IPS DF 4.7 (cell line): ENCODE measurements around the gene CDH3.

Experiments used
- DNase-seq: peaks from one replicate; pipeline ENCODE4 v3.0.0-alpha.2; 2013; ENCODE audit warnings: low spot score; ENCODE audit errors: extremely low read depth

Gene CDH3

GRCh38 chr16:68651136-68651535 lies 6.0 kb downstream of the CDH3 start:
- no peak for DNase-seq

- DNase-seq, result no peak
These were observed 7.5 kb downstream of the CDH3 start for GRCh38 chr16:68652659-68653058.

- DNase-seq, result no peak
These were observed 10.7 kb downstream of the CDH3 start for GRCh38 chr16:68655806-68656205.

GRCh38 chr16:68656751-68657150 lies 11.6 kb downstream of the CDH3 start:
- DNase-seq, result no peak

GRCh38 chr16:68658341-68658973 lies 13.3 kb downstream of the CDH3 start:
- no peak for DNase-seq

GRCh38 chr16:68658974-68659360 lies 13.9 kb downstream of the CDH3 start:
- no peak for DNase-seq

GRCh38 chr16:68659412-68660358 lies 14.6 kb downstream of the CDH3 start:
- DNase-seq, result no peak

GRCh38 chr16:68660359-68660795 lies 15.3 kb downstream of the CDH3 start:
- no peak for DNase-seq

- DNase-seq, result no peak
These were observed 16.9 kb downstream of the CDH3 start for GRCh38 chr16:68662035-68662434.

- DNase-seq, result no peak
These were observed 19.2 kb downstream of the CDH3 start for GRCh38 chr16:68664297-68664696.

- DNase-seq, result no peak
These were observed 20.4 kb downstream of the CDH3 start for GRCh38 chr16:68665501-68665900.

- DNase-seq, result no peak
These were observed 23.2 kb downstream of the CDH3 start for GRCh38 chr16:68668266-68668665.

GRCh38 chr16:68676113-68676860 lies 31.2 kb downstream of the CDH3 start:
- no peak for DNase-seq

GRCh38 chr16:68681038-68681437 lies 35.9 kb downstream of the CDH3 start:
- DNase-seq, result no peak

- no peak for DNase-seq
These were observed 40.8 kb downstream of the CDH3 start for GRCh38 chr16:68685685-68686478.

- no peak for DNase-seq
These were observed 41.8 kb downstream of the CDH3 start for GRCh38 chr16:68686905-68687304.

GRCh38 chr16:68689921-68690320 lies 44.8 kb downstream of the CDH3 start:
- DNase-seq, result no peak

- DNase-seq, result no peak
These were observed 50.5 kb downstream of the CDH3 start for GRCh38 chr16:68695575-68695974.

GRCh38 chr16:68696514-68696913 lies 51.4 kb downstream of the CDH3 start:
- no peak for DNase-seq

GRCh38 chr16:68698091-68698490 lies 53.0 kb downstream of the CDH3 start:
- DNase-seq, result no peak

- DNase-seq, result no peak
These were observed 55.0 kb downstream of the CDH3 start for GRCh38 chr16:68700120-68700519.
